PFSK-1 (cell line): Measurements from ENCODE around the gene HAT1.

Source experiments
- FOXP2 ChIP-seq: optimal IDR thresholded peaks from 2 replicates; pipeline ENCODE3; 2011; ENCODE audit warnings: borderline replicate concordance, control low read depth, inconsistent platforms; ENCODE audit not compliant: insufficient read depth; ENCODE audit errors: extremely low read length, extremely low read depth
- POLR2AphosphoS5 ChIP-seq: IDR thresholded peaks from 2 replicates; pipeline ENCODE4 v1.6.1; 2012; ENCODE audit warnings: low read depth, mild to moderate bottlenecking, control low read depth, low read length, moderate library complexity
- SIN3A ChIP-seq: IDR thresholded peaks from 2 replicates; pipeline ENCODE4 v1.6.1; 2012; ENCODE audit warnings: mild to moderate bottlenecking, low read length, moderate library complexity, borderline replicate concordance; ENCODE audit not compliant: insufficient read depth
- TAF1 ChIP-seq: IDR thresholded peaks from 2 replicates; pipeline ENCODE4 v1.6.1; 2012; ENCODE audit warnings: low read length, control low read depth, borderline replicate concordance; ENCODE audit not compliant: insufficient read depth
- TF ChIP-seq, protein P1 (sequence below), 2 experiments: IDR thresholded peaks; 2 replicates each; pipeline versions ENCODE4 v1.6.1 to v1.8.0; 2011 to 2012; ENCODE audit warnings: low read depth in 2 of 2, low read length in 2 of 2, control low read depth in 1 of 2, inconsistent platforms in 1 of 2, mild to moderate bottlenecking in 1 of 2, moderate library complexity in 1 of 2; ENCODE audit not compliant: insufficient read depth in 1 of 2

HAT1 gene

GRCh38 chr2:172021074-172021931 is 99.0 kb downstream of the HAT1 start:
- TF ChIP-seq POLR2AphosphoS5 (no peak), SIN3A (no peak), FOXP2 (no peak), TAF1 (no peak)
- TF ChIP-seq, protein P1, sequence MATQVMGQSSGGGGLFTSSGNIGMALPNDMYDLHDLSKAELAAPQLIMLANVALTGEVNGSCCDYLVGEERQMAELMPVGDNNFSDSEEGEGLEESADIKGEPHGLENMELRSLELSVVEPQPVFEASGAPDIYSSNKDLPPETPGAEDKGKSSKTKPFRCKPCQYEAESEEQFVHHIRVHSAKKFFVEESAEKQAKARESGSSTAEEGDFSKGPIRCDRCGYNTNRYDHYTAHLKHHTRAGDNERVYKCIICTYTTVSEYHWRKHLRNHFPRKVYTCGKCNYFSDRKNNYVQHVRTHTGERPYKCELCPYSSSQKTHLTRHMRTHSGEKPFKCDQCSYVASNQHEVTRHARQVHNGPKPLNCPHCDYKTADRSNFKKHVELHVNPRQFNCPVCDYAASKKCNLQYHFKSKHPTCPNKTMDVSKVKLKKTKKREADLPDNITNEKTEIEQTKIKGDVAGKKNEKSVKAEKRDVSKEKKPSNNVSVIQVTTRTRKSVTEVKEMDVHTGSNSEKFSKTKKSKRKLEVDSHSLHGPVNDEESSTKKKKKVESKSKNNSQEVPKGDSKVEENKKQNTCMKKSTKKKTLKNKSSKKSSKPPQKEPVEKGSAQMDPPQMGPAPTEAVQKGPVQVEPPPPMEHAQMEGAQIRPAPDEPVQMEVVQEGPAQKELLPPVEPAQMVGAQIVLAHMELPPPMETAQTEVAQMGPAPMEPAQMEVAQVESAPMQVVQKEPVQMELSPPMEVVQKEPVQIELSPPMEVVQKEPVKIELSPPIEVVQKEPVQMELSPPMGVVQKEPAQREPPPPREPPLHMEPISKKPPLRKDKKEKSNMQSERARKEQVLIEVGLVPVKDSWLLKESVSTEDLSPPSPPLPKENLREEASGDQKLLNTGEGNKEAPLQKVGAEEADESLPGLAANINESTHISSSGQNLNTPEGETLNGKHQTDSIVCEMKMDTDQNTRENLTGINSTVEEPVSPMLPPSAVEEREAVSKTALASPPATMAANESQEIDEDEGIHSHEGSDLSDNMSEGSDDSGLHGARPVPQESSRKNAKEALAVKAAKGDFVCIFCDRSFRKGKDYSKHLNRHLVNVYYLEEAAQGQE (IDR thresholded peaks at IDR 0.05; ENCODE audit: insufficient read depth in 1 of 2, low read depth in 2 of 2, low read length in 2 of 2), result no peak

DNA sequence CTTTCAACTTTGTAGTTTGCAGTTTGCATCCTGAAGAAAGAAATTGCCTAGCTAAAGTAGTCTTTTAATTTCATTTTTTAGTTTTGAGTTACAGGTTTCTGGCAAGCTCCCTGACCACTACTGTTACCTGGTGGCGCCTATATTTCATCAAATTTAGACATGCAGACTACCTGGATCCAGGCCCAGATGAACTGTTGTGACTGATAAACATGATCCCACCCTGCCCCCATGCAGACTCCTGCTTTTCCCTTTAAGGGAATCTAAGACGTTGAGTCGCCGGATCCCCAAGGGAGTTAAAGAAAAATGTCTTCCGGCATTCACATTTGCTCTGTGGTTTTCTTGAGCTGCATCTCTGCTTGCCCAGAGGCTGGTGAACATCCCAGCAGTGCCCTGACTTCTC is 99.7 kb downstream of the HAT1 start:
- TF ChIP-seq POLR2AphosphoS5 (0 out of 2 replicates have a peak, but pooled peaks have one; percentile 32), FOXP2 (no peak)

DNA sequence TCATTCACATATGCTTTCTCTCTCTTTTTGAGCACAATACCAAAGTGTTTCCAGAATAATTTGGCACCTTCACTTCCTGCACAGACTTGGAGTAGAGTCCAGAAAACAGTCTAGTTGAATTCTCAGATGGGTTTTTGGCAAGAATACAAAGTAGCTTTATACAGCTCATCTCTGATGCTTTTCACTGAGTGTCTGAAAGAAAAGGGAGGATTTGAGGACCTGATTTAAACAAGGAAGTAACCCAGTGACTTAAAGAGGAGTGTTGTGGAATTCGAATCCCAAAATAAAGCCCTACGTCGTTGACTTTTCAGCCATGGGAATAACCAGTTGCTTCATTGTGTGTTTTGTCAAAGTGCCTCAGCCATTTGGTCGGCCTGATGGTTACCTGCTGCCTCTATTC is 109.3 kb downstream of the HAT1 start:
- TF ChIP-seq FOXP2 (no peak), POLR2AphosphoS5 (no peak), SIN3A (no peak), TAF1 (no peak)
- TF ChIP-seq, protein P1 (IDR thresholded peaks at IDR 0.05; ENCODE audit: insufficient read depth in 1 of 2, low read depth in 2 of 2, low read length in 2 of 2), result no peak
